Measurements from ENCODE around the gene CDC5L.

DNA sequence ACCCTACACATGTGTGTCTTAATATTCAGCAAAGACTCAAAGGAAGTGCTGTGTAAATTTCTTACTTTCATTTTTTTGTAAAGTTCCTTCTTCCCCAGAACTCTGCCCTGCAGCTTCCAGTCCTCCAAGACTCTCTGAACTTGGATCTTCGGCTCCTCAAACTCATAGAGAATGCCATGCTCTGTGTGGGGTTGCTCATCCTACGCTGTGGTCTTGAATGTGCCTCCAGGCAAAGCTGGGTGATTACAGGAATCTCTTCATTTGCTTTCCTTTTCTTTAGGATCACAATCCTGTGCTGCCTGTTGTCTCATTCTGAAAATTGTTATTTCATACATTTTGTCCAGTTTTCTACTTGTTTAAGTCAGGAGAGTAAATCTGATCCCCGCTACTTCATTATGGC, 14.5 kb upstream of the CDC5L start:
- TF ChIP-seq MAFG (CRISPR knock-in tag; IDR thresholded peaks at IDR 0.05): no peak
- TF ChIP-seq YY1 (IDR thresholded peaks at IDR 0.05; ENCODE audit: insufficient read depth, insufficient replicate concordance, low read depth, low read length): no peak
- TF ChIP-seq, protein P1, sequence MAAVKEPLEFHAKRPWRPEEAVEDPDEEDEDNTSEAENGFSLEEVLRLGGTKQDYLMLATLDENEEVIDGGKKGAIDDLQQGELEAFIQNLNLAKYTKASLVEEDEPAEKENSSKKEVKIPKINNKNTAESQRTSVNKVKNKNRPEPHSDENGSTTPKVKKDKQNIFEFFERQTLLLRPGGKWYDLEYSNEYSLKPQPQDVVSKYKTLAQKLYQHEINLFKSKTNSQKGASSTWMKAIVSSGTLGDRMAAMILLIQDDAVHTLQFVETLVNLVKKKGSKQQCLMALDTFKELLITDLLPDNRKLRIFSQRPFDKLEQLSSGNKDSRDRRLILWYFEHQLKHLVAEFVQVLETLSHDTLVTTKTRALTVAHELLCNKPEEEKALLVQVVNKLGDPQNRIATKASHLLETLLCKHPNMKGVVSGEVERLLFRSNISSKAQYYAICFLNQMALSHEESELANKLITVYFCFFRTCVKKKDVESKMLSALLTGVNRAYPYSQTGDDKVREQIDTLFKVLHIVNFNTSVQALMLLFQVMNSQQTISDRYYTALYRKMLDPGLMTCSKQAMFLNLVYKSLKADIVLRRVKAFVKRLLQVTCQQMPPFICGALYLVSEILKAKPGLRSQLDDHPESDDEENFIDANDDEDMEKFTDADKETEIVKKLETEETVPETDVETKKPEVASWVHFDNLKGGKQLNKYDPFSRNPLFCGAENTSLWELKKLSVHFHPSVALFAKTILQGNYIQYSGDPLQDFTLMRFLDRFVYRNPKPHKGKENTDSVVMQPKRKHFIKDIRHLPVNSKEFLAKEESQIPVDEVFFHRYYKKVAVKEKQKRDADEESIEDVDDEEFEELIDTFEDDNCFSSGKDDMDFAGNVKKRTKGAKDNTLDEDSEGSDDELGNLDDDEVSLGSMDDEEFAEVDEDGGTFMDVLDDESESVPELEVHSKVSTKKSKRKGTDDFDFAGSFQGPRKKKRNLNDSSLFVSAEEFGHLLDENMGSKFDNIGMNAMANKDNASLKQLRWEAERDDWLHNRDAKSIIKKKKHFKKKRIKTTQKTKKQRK (IDR thresholded peaks at IDR 0.05; ENCODE audit: low read length): no peak
- no peak for TF ChIP-seq MAFK (conservative IDR thresholded peaks at IDR 0.05 in 1 of 2, IDR thresholded peaks at IDR 0.05 in 1 of 2; ENCODE audit: low read length in 2 of 2)
- TF ChIP-seq WIZ (CRISPR knock-in tag; IDR thresholded peaks at IDR 0.05): no peak
- no peak for TF ChIP-seq FOXC1 (CRISPR knock-in tag; IDR thresholded peaks at IDR 0.05; ENCODE audit: borderline replicate concordance)
- TF ChIP-seq FOXP1 (IDR thresholded peaks at IDR 0.05): no peak
- no peak for TF ChIP-seq FOXP1 (CRISPR knock-in tag; IDR thresholded peaks at IDR 0.05)
- no peak for TF ChIP-seq IRF2 (CRISPR knock-in tag; IDR thresholded peaks at IDR 0.05)
- TF ChIP-seq, protein P2, sequence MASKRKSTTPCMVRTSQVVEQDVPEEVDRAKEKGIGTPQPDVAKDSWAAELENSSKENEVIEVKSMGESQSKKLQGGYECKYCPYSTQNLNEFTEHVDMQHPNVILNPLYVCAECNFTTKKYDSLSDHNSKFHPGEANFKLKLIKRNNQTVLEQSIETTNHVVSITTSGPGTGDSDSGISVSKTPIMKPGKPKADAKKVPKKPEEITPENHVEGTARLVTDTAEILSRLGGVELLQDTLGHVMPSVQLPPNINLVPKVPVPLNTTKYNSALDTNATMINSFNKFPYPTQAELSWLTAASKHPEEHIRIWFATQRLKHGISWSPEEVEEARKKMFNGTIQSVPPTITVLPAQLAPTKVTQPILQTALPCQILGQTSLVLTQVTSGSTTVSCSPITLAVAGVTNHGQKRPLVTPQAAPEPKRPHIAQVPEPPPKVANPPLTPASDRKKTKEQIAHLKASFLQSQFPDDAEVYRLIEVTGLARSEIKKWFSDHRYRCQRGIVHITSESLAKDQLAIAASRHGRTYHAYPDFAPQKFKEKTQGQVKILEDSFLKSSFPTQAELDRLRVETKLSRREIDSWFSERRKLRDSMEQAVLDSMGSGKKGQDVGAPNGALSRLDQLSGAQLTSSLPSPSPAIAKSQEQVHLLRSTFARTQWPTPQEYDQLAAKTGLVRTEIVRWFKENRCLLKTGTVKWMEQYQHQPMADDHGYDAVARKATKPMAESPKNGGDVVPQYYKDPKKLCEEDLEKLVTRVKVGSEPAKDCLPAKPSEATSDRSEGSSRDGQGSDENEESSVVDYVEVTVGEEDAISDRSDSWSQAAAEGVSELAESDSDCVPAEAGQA (IDR thresholded peaks at IDR 0.05; ENCODE audit: low read depth): no peak
- TF ChIP-seq, protein P2 (CRISPR knock-in tag; IDR thresholded peaks at IDR 0.05; ENCODE audit: borderline replicate concordance): no peak
- TF ChIP-seq ZBTB33 (CRISPR knock-in tag; IDR thresholded peaks at IDR 0.05): no peak
- TF ChIP-seq ZBTB4 (CRISPR knock-in tag; IDR thresholded peaks at IDR 0.05; ENCODE audit: borderline replicate concordance): no peak
- no peak for TF ChIP-seq ZNF747 (CRISPR knock-in tag; IDR thresholded peaks at IDR 0.05; ENCODE audit: borderline replicate concordance)
- TF ChIP-seq ZNF256 (CRISPR knock-in tag; conservative IDR thresholded peaks at IDR 0.05): no peak
